NCI-H345 treated with DMSO at 0.1 percent for 48 hours (cell line): ENCODE results near the gene NKX2-4.

Experiments used
- DNase-seq: peaks from one replicate; lab custom pipeline; 2025; ENCODE audit not compliant: unreplicated experiment; lab: John Stamatoyannopoulos, UW

NKX2-4 gene

GRCh38 chr20:21361266-21361665 lies 36.1 kb downstream of the NKX2-4 start:
- DNase-seq, result no peak

GRCh38 chr20:21360705-21361104 lies 36.6 kb downstream of the NKX2-4 start:
- no peak for DNase-seq

GRCh38 chr20:21358737-21359136 lies 38.6 kb downstream of the NKX2-4 start:
- no peak for DNase-seq

GRCh38 chr20:21357844-21358243 lies 39.5 kb downstream of the NKX2-4 start:
- no peak for DNase-seq

GRCh38 chr20:21356386-21356785 lies 40.9 kb downstream of the NKX2-4 start:
- no peak for DNase-seq

GRCh38 chr20:21355981-21356380 lies 41.3 kb downstream of the NKX2-4 start:
- no peak for DNase-seq

GRCh38 chr20:21353236-21353635 lies 44.1 kb downstream of the NKX2-4 start:
- DNase-seq, result no peak

GRCh38 chr20:21352703-21353102 lies 44.6 kb downstream of the NKX2-4 start:
- no peak for DNase-seq
